GM04503 (cell line): ENCODE data around the gene NDFIP2.

ENCODE experiments used
- DNase-seq: peaks from one replicate; pipeline ENCODE4 v3.0.0-alpha.2; 2012; ENCODE audit warnings: low read depth

The NDFIP2 gene

DNA sequence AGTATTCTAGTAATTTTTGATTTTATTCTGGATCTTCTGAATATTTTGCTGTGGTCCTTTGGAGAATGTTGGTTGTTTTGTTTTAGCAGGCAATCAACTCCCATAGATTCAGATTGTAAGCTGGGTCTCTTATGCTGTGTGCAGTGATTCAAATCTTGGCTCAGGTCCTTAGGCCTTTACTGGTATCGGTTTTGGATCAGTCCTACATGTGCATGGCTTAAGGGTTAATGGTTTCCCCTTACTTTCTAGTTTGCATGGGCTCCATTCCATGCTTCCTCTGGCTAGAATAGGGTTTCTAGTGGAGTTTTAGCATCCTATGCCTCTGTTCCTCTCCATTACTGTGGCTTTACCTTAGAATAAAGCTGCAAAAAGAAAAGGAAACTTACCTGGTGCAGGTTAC lies 16.1 kb downstream of the NDFIP2 start:
- no peak for DNase-seq

DNA sequence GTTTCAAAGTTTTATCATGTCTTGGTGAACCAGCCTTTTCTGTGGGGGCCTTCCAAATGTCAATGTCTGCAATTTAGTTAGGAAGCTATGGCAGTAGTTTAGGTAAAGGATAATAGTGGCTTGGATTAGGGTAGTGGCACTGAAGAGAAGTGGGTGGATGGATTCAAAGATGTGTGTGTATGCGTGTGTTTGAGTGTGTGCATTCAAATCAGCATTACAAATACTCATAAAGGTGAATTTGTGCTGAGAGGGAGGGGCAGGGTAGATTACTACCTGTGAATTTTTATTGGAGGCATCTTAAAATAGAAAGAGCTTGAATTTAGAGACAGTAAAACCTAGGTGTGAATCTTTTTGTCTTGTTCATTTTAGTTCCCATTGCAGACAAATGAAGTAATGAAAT lies 16.9 kb downstream of the NDFIP2 start:
- no peak for DNase-seq

DNA sequence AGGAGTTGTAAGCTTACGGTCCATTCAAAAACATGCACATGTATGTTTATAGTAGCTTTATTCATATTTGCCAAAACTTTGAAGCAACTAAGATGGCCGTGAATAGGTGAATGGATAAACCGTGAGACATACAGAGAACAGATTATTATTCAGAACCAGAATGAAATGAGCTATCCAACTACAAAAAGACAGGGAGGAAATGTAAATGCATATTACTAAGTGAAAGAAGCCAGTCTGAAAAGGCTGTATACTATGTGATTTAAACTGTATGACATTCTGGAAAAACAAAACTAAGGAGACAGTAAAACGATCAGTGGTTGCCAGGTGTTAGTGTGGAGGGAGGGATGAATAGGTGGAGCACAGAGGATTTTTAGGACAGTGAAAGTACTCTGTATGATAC lies 19.9 kb downstream of the NDFIP2 start:
- DNase-seq = no peak

DNA sequence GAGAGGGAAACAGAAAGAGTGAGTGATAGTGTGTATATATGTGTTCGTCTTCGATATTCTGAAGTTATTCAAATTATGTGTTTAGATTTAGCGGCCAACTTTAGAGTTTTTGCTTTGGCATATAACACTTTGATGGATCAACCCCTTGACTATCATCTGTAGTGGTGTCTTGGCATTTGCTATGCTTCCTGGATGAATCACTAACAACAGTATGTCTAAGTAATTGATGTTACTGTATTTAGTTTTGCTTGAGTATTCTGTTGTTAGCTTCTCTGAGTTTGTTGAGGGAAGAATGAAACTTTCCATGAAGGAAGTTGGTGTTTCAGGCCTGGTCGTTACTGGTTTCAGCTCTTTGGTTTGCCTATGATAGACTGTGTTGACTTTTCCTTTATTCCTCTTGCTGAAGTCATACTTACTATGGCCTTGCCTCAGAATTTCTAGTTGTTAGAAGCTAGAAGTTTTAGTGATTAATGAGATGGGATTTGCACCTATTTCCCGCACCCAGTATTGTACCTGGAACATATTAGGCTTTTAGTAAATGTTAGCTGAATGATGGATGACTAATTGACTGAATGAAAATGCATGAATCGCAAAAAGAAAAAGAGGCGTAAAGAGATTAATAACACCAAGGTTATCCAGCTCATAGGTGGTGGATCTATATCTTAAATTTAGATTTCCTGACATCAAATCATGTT lies 20.7 kb downstream of the NDFIP2 start:
- no peak for DNase-seq

DNA sequence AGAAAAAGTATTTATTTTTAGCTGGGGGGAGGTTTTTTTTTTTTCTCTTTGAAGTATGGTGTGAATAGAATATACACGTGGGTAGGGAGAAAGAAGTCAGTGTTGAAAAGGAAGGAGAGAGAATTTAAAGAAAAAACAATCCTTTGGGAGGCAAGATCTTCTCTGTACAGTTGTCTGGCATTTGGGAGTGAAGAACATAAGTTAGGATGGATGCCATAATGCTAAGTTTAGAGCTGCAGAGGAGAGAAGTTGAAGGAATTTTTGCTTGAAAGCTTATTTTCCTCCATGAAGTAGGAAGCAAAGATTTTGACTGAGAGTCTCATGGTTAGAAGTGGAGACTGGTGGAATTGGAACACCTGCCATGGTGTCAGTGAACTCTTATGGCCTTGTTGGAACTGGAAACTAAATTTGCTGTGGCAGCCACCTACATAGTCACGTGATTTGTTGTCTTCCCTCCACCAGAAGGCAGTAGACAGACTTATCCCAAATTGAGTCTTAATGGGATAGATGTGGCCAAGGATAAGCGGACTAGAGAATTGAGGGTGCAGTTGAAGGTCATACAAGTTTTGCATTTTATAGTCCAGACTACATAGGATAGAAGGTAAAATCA lies 22.0 kb downstream of the NDFIP2 start:
- DNase-seq = no peak

DNA sequence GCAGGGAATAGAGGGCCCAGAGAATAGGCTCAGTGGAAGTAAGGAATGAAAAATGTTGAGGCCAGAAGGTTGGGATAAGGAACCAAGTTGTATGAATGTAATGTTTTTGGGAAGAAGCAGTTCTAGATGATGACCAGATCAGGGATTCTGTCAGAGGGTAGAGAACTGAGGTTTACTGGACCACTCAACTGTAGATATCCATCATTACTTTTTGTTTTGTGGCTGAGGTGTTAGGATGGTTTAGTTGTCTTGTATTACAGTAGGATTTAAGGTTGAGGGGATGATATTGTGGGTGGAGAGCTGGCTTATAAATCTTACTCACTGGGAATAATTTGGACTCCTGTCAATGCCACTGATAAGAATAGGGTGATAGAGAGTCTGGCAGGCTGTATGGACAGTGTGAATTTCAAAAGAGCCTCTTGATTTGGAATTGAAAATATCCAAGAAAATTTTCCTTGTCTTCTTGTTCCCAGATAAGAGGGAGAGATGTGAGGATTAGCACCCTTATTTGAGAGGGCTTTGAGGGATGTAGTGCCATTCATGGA lies 22.6 kb downstream of the NDFIP2 start:
- DNase-seq = no peak

DNA sequence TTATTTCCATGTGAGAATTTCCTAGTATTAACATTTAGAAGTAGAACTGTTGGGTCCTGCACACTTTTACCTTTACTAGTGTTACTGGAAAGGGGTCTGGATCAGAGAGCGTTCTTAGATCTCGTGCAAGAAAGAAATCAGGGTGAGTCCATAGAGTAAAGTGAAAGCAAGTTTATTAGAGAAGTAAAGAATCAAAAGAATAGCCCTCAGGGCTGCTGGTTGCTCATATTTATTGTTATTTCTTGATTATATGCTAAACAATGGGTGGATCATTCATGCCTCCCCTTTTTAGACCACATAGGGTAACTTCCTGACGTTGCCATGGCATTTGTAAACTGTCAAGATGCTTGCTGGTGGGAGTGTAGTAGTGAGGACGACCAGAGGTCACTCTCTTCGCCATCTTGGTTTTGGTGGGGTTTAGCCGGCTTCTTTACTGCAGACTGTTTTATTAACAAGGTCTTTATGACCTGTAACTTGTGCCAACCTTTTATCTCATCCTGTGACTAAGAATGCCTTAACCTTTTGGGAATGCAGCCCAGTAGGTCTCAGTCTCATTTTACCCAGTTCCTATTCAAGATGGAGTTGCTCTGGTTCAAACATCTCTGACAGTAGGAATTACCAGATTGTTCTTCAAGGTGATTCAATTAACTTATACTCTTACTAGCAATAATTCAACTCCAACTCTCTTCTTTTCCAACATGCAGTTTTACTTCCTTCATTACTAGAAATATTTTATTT lies 27.4 kb downstream of the NDFIP2 start:
- DNase-seq = no peak

DNA sequence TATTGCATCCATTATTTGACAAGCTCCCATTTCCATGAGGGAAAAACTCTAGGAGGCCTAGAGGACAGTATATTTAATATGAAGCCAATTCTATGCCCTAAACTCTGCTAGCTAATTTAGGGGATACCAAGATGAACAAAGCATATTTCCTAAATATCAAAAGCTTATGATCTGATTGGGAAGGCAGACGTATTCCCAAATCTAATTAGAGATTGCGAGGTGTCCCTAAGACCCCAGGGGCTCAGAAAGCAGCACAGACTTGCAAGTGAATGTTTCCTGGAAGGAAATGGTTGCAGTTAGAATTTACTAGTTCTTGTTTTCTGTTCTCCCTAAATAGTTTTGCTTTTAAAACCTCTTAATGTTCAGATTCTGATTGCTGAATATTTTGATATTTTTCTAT lies 30.7 kb downstream of the NDFIP2 start:
- DNase-seq = no peak

DNA sequence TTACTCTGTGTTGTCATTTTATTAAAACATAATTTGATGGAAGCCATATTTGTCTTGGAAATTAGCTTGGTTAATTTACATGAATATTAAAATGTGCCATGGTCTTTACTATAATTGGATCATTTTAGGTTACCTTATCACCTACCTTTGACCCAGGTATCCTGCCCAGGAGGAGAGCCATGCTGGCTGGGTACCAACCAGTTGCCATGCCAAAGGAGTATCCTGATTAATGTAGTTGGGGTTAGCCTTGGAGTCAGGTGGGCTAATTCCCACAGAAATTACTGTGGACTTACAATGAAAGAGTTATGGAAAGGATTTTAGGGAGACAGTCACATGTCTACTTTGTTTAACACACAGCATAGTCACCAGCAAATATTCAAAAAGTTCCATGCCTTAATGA lies 32.0 kb downstream of the NDFIP2 start:
- DNase-seq = no peak

DNA sequence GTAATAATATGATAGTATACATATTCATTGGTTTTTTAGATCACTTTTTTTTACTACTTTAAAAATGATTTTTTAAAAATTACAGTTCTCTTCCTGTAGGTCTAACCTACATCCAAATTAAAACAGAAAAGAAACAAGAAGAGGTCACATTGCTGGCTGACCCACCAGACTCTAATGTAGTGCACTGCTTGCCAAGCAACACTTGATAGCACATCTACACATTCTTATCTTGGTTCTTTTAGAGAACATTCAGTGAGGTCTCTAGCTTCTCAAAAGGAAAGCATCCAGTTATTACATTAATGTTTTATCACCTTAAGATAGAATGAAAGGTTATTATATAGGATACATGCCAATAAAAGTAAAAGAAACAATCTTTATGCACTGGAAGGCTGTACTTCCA lies 35.6 kb downstream of the NDFIP2 start:
- DNase-seq = no peak

DNA sequence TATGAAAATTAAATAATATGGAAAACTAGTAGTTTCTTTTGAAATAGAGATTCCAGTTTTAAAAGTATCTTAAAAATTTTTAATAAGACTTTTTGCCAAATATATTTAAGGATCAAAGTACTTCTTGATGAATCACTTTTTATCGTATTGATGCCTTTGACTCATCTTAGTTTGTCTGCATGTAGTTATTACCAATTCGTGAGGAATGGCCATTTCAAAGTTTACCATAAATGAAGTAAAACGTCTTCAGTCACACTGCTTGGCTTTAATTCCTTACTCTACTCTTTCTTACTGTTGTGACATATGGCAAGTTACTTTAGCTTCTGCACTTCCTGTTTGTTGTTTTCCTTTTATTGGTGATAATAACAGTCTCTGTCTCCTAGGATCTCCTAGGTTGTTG lies 38.3 kb downstream of the NDFIP2 start:
- DNase-seq = no peak

DNA sequence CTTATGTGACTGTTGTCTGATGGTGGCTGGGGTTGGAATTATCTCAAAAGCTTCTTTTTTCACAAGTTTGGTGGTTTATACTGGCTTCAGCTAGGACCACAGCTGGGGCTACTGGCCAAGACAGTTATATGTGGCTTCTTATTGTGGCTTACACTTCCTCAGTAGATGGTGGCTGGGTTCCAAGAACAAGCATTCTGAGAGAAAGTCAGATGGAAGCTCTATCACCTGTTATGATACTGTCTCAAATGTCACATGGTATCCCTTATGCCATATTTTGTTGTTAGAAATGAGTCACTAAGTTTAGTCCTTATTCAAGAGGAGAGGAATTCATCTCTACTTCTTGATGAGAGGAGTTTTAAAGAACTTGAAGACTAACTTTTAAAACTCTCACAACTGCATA lies 41.6 kb downstream of the NDFIP2 start:
- no peak for DNase-seq

DNA sequence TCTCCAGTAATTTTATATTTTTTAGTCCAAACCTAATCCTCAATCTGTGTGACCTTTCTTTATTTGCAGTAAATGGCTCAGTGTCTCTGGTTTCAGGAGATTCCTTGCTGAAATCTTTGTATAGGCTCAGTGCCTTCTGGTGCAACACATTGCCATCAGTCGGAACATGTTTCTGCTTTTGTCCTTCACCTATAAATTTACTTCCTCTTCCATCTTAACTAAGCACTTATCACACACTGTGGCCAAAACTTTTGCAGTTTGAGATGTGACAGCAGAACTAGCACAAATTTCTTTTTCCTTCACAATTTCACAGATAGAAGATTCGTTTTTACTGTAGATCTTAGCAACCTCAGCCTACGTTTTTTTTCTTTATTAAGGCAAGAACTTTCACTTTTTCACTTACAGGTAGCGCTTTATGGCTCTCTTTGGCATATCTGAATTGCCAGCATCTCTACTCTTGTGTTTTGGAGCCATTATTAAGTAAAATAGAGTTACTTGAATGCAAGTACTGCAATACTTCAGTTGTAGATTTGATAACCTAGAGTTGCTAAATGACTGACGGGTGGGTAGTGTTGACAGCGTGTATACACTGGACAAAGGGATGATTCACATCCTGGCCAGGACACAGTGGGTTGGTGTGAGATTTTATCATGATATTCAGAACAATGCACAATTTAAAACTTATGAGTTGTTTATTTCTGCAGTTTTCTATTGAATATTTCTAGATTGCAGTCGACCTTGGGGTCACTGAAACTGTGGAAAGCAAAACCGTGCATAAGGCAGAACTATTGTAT lies 44.3 kb downstream of the NDFIP2 start:
- no peak for DNase-seq

DNA sequence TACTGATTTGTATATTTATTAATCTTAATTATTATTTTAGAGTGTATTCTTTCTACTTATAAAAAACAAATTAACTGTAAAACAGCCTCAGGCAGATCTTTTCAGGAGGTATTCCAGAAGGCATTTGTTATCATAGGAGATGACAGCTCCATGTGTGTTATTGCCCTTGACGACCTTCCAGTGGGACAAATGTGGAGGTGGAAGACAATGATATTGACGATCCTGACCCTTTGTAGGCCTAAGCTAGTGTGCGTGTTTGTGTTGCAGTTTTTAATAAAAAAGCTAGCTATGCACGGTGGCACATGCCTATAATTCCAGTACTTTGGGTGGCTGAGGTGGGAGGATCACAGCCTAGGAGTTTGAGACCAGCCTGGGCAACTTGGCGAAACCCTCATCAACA lies 46.7 kb downstream of the NDFIP2 start:
- DNase-seq = no peak

DNA sequence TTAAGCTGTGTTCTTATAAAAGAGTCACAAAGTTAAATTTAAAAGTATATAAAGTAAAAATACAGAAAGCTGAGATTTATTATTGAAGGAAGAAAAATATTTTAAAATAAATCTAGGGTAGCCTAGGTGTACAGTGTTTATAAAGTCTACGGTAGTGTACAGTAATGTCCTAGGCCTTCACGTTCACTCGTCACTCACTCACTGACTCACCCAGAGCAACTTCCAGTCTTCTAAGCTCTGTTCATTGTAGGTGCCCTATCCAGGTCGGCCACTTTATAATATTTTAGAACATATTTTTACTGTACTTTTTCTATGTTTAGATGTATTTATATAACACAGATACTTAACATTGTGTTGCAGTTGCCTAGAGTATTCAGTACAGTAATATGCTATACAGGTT lies 47.4 kb downstream of the NDFIP2 start:
- no peak for DNase-seq

DNA sequence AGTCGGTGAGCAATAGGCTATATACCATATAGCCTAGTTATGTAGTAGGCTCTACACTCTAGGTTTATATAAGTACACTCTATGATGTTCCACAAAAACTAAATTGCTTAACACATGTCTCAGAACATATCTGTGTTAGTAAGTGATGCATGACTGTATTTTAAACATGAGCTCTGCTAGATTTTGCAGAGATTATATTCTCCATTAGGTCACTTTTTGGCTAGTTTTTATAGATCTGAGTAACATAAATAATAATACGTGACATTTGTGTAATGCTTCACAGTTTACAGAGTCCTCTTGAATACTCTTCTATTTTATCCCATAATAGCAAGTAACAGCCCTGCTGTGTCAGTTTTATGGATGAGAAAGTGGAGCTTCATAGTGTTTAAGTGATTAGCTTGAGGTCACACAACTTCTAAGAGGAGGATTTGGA lies 47.8 kb downstream of the NDFIP2 start:
- no peak for DNase-seq

DNA sequence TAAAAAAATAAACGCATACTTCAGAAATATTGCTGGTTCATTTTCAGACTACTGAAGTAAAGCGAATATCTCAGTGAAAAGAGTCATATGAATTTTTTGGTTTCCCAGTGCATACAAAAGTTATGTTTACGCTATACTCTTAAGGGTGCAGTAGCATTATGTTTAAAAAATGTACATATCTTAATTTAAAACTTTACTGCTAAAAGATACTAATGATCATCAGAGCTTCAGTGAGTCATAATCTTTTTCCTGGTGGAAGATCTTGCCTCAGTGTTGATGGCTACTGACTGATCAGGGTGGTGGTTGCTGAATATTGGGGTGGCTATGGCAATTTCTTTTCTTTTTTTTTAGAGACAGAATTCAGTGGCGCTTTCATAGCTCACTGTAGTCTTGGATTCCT lies 48.9 kb downstream of the NDFIP2 start:
- DNase-seq = no peak

DNA sequence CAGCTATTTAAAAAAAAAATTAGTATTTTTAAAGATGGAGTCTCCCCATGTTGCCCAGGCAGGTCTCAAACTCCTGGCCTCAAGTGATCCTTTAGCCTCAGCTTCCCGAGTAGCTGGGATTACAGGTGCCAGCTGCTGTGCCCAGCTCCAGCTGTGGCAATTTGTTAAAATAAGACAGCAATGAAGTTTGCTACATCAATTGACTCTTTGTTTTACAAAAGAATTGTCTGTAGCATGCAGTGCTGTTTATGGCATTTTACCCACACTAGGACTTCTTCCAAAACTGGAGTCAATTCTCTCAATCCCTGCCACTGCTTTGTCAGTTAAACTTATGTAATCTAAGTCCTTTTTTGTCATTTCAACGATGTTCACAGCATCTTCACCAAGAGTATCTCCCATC lies 49.3 kb downstream of the NDFIP2 start:
- no peak for DNase-seq

DNA sequence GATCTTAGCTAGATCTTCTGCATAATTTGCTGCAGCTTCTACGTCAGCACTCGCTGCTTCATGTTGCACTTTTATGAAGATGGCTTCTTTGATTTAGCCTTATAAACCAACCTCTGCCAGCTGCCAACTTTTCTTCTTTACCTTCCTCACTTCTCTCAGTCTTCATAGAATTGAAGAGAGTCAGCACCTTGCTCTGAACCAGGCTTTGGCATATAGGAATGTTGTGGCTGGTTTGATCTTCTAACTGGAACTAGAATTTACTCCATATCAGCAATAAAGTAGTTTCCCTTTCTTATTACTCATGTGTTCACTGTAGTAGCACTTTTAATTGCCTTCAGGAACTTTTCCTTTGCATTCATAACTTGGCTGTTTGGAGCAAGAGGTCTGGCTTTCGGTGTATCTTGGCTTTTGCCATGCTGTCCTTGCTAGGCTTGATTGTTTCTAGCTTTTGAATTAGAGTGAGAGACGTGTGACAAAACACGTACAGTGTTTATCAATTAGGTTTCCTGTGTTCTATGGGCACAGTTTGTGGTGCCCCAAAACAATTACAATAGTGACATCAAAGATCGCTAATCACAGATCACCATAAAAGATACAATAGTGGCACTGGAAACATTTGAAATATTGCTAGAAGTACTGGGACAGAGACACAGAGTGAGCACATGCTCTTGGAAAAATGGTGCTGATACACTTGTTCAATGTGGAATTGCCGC lies 50.7 kb downstream of the NDFIP2 start:
- no peak for DNase-seq

DNA sequence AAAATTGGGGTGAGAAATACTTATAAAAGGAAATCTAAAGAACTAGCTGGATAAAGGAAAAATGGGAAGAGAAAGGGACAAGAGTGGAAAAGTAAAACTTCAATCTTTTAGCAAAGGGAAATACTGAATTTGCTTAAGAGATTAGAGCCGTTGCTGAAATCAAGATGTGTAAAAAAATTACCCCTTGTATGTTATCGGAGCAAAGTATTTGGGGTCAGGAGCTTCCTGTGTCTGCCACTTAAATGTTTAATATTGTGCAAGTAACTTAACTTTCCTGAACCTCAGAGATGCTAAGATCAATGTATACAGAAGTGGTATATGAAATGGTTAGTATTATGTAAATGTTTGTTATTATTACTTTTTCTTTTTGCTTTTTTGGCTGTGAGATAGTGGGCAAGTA lies 51.6 kb downstream of the NDFIP2 start:
- DNase-seq = no peak

DNA sequence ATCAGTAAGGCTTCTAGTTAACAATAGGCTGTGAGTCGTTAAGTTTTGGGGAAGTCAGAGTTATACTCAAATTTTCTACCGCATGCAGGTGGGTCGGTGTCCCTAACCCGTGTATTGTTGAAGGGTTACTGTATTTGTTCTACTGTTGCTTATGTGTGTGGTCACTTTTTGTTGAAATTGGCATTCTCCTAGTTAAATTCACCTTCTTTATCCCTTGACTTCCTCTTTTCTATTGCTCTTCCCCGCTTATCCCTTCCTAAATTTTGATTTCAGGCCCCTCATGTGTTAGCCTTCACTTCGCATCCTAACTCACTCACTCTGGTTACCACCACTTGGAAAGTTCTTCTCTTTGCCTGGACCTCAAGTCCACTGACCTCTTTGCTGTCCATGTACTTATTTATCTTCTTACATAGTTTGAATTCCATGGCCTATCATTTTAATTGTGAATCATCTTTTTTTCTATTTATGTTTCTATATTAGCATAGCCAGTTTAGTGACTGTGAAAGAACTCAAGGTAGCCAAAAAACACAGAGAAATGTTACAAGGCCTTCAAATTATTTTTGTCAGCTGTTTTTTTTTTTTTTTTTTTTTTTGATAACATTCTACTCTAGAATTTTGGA lies 52.9 kb downstream of the NDFIP2 start:
- peak; percentile 28 for DNase-seq
